ENCODE results near the gene NDUFAF8.

DNA sequence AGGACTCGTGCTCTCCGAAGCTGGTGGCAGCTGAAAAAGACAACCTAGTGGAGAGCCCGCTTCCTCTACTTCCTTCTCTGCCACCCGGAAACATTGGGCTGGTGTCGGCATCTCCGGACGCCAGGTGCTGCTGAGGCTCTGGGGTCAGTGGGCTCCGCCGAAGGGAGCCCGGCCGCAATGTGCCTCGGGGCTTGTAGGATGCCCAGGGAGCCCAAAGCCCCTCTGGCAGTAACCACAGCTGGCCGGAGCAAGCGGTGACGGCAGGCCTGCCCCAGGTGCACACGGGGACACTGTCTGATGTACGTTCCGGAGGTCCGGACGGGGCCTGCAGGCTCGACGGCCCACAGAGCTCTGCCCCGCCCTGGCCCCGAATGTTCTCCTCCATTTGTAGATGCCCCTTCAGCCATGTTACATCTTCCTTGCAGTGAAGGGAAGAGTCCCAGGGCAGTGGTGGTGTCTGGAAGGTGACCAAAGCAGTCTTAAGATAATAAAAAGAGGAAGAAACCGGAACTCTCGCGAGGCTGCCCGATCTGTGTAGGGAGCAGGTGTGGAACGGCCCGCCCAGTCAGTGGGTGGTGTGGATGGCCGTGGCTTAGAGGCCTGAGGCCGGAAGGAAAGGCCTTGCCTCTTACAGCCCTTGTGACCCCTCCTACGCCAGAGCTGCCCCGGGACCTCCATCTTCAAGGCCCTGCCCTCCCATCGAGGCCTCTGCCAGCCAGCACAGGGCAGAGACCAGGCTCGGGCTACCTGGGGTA lies 22.6 kb downstream of the NDUFAF8 start:
- TF ChIP-seq POLR2A (IDR thresholded peaks at IDR 0.05) (no peak), EP300 (IDR thresholded peaks at IDR 0.05) (no peak), POLR2AphosphoS5 (IDR thresholded peaks at IDR 0.05) (no peak)
- TF ChIP-seq, protein P1, sequence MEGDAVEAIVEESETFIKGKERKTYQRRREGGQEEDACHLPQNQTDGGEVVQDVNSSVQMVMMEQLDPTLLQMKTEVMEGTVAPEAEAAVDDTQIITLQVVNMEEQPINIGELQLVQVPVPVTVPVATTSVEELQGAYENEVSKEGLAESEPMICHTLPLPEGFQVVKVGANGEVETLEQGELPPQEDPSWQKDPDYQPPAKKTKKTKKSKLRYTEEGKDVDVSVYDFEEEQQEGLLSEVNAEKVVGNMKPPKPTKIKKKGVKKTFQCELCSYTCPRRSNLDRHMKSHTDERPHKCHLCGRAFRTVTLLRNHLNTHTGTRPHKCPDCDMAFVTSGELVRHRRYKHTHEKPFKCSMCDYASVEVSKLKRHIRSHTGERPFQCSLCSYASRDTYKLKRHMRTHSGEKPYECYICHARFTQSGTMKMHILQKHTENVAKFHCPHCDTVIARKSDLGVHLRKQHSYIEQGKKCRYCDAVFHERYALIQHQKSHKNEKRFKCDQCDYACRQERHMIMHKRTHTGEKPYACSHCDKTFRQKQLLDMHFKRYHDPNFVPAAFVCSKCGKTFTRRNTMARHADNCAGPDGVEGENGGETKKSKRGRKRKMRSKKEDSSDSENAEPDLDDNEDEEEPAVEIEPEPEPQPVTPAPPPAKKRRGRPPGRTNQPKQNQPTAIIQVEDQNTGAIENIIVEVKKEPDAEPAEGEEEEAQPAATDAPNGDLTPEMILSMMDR (IDR thresholded peaks at IDR 0.05), result no peak
